ENCODE data around the gene MLST8.

MLST8 gene

GRCh38 chr16:2178321-2179106 lies 26.7 kb upstream of the MLST8 start:
- peak; percentile 62 for DNase-seq (ENCODE audit: low read depth)
- no peak overlapping the region for H3K4me3 ChIP-seq (ENCODE audit: low read depth, low read length)

DNA sequence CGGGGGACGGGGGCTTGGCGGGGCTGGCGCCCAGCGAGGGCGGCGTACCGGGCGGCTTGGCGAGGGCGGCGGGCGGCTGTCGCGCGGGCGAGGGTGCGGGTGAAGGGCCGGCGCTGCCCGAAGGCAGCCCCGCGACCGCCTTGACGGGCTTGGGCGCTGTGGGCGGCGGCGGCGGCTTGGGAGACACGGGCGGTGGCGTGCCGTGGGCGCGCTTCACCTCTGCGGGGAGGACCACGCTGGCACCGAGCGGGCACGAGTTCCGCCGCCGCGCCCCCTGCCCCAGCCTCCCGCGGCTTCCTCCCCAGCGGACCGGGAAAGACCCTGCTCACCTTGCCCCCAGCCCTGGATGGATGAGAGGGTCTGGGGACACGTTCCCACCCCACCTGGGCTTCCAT lies 26.1 kb upstream of the MLST8 start:
- no peak overlapping the region for H3K4me3 ChIP-seq (ENCODE audit: low read depth, low read length)
- no peak for DNase-seq (ENCODE audit: low read depth)
- no peak for TF ChIP-seq CTCF (conservative IDR thresholded peaks at IDR 0.05; ENCODE audit: low read depth, low read length)

More at GRCh38 chr16:2178321-2179106, 26.7 kb upstream of the MLST8 start:
- TF ChIP-seq CTCF (conservative IDR thresholded peaks at IDR 0.05; ENCODE audit: low read depth, low read length): no peak

DNA sequence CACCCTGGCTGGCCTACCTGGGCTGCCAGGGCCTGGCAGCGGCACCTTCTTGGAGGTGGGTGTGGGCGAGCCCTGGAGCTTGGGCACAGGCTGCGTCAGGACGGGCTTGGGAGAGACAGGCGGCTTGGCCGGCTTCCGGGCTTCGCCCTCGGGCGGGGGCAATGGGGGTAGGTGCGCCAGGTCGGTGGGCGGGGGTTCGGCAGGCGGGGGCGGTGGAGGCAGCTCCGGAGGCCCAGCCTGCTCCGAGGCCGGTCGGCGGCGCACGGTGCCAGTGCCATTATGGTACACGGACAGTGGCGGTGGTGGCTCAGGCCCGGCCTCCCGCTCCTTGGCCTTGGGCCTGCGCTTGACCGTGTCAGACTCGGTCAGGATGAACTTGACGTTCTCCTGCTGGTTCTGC lies 25.7 kb upstream of the MLST8 start:
- TF ChIP-seq CTCF (conservative IDR thresholded peaks at IDR 0.05; ENCODE audit: low read depth, low read length): no peak

DNA sequence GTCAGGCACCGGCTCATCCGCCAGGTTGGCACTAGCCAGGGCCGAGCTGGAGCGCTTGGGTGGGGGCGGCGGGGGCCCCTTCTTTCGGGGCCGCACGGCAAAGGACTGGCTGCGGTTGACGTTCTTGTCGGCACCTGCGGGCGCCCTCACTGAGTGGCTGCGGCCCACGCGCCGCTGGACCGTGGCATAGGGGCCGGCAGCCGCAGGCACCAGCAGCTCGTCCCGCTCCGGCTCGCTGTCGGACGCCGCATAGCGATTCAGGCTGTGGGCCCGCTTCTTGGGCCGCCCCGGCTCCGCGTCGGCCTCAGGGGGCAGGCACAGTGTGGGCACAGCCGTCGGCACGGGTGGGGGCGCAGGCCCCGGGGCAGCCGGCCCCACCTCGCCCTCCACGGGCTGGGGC lies 24.8 kb upstream of the MLST8 start:
- H3K4me3 ChIP-seq (ENCODE audit: low read depth, low read length): no peak overlapping the region
- DNase-seq (ENCODE audit: low read depth): no peak
- TF ChIP-seq CTCF (conservative IDR thresholded peaks at IDR 0.05; ENCODE audit: low read depth, low read length): no peak

More for the DNA sequence above, 25.7 kb upstream of the MLST8 start:
- DNase-seq (ENCODE audit: low read depth): no peak
- no peak overlapping the region for H3K4me3 ChIP-seq (ENCODE audit: low read depth, low read length)

DNA sequence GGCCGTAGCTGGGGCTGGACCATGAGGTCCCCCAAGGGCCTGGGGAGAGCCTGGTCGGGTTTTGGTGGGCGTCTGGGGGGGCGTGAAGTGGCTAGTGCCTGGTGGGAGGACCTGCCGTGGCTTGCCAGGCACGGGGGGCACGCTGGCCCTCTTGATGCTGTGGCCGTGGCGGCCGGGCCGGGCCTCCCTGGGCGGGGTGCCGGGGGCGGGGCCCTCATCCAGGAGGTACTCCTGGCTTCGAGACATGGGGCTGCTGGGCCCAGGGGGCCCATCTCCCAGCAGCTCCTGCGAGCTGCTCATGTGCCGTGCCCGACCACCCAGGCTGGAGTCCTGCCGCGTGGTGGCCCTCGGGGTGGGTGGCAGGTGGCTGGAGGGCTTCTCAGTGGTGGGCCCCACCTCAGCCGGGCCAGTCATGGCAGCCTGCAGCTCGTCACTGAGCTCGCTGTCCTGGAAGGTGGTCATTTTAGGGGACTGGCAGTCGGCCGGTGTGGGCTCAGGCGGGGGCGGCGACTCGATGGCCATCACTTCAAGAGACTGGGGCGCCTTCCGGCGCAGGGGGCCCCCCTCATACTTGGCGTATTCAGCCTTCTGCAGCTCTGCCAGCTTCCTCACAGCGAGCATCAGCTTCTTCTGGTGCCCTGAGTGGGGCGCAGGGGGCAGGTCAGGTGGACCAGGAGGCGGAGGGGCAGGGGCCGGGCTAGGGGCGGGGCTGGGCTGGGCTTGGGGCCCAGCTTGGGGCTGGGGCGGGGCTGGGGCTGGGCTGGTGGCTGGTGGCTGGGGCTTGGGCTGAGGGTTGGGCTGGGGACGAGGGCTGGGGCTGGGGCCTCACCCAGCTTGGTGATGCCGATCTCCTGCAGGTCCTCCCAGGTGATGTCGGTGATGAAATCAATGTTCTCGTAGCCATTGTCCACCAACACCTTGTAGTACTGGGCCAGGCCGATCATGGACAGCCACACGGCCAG lies 24.0 kb upstream of the MLST8 start:
- TF ChIP-seq CTCF (conservative IDR thresholded peaks at IDR 0.05; ENCODE audit: low read depth, low read length): no peak
- no peak overlapping the region for H3K4me3 ChIP-seq (ENCODE audit: low read depth, low read length)
- DNase-seq (ENCODE audit: low read depth): no peak

GRCh38 chr16:2181952-2182351 lies 23.3 kb upstream of the MLST8 start:
- H3K4me3 ChIP-seq (ENCODE audit: low read depth, low read length): no peak overlapping the region
- no peak for DNase-seq (ENCODE audit: low read depth)
- no peak for TF ChIP-seq CTCF (conservative IDR thresholded peaks at IDR 0.05; ENCODE audit: low read depth, low read length)

Data from choroid plexus epithelial cell (primary cell).